Suprapubic skin (tissue), 4 donors: ENCODE measurements around the gene PEDS1. TPM values are rescaled to one million over a fixed set of nuclear protein-coding genes. Genes with fewer than 3 reads are reported as not detected.

ENCODE experiments used
- DNase-seq, 2 donors: peaks; one replicate each; pipeline ENCODE4 v3.0.0-alpha.2; 2019; ENCODE audit warnings: low spot score in 2 of 2
- H3K27ac ChIP-seq: fragments of 200-600 bp; sonication (generic); one replicate; pipeline ENCODE4 v1.5.1; 2019
- H3K27me3 ChIP-seq: fragments of 200-600 bp; sonication (generic); one replicate; pipeline ENCODE4 v1.5.1; 2019
- H3K36me3 ChIP-seq: fragments of 200-600 bp; sonication (generic); one replicate; pipeline ENCODE4 v1.5.1; 2019
- H3K4me1 ChIP-seq: fragments of 200-600 bp; sonication (generic); one replicate; pipeline ENCODE4 v1.5.1; 2019
- H3K4me3 ChIP-seq: fragments of 200-600 bp; sonication (generic); one replicate; pipeline ENCODE4 v1.5.1; 2019; ENCODE audit warnings: mild to moderate bottlenecking
- H3K9me3 ChIP-seq: fragments of 200-600 bp; sonication (generic); one replicate; pipeline ENCODE4 v1.5.1; 2019
- EP300 ChIP-seq: sonication (generic); formaldehyde crosslinking; IDR thresholded peaks from one replicate; pipeline ENCODE4 v1.6.1; 2017; ENCODE audit warnings: antibody characterized with exemption
- POLR2A ChIP-seq, 2 donors: fragments of 450-650 bp; IDR thresholded peaks; one replicate each; pipeline ENCODE4 v1.6.1; 2017; ENCODE audit warnings: antibody characterized with exemption in 2 of 2, mild to moderate bottlenecking in 2 of 2, moderate library complexity in 2 of 2
- POLR2AphosphoS5 ChIP-seq, 3 donors: sonication (generic); formaldehyde crosslinking; IDR thresholded peaks; one replicate each; pipeline ENCODE4 v1.6.1; 2017; ENCODE audit warnings: antibody characterized with exemption in 3 of 3
- WGBS: methylation state at CpG from one replicate; pipeline ENCODE4 v1.1.5; 2018; 5-methylcytosine and 5-hydroxymethylcytosine counted together
- total RNA-seq, 4 donors: library from RNA; depleted of rRNA; stranded (reverse); fragments of >200 nt; gene quantifications; one replicate each; pipeline ENCODE4 v1.1.0, GENCODE V29; 2016
- TF ChIP-seq, protein P1 (sequence below), 2 donors: fragments of 200-600 bp in 1 of 2; fragments of 450-650 bp in 1 of 2; sonication (generic) in 1 of 2; IDR thresholded peaks; one replicate each; pipeline ENCODE4 v1.5.1; 2016 to 2019; ENCODE audit warnings: antibody characterized with exemption in 2 of 2, mild to moderate bottlenecking in 1 of 2, moderate library complexity in 1 of 2

PEDS1 gene
- total RNA-seq, 4 donors from 2014 or later, result 30.5 to 82.2 (median 57.3) TPM

GRCh38 chr20:50192364-50193198 is 39.1 kb upstream of the PEDS1 start:
- DNase-seq, result peak; percentile 91 to 94
- Histone ChIP-seq H3K4me3 (peak overlapping the region; percentile 75), H3K36me3 (peaks cover 19% of the 10 kb centered on the region), H3K27ac (peak overlapping the region; percentile 96), H3K27me3 (no peaks in the 10 kb centered on the region), H3K9me3 (no peaks in the 10 kb centered on the region), H3K4me1 (peaks cover 30% of the 10 kb centered on the region)
- WGBS, result 3% methylated on average over 25 of the region's 25 CpGs
- TF ChIP-seq, protein P1, sequence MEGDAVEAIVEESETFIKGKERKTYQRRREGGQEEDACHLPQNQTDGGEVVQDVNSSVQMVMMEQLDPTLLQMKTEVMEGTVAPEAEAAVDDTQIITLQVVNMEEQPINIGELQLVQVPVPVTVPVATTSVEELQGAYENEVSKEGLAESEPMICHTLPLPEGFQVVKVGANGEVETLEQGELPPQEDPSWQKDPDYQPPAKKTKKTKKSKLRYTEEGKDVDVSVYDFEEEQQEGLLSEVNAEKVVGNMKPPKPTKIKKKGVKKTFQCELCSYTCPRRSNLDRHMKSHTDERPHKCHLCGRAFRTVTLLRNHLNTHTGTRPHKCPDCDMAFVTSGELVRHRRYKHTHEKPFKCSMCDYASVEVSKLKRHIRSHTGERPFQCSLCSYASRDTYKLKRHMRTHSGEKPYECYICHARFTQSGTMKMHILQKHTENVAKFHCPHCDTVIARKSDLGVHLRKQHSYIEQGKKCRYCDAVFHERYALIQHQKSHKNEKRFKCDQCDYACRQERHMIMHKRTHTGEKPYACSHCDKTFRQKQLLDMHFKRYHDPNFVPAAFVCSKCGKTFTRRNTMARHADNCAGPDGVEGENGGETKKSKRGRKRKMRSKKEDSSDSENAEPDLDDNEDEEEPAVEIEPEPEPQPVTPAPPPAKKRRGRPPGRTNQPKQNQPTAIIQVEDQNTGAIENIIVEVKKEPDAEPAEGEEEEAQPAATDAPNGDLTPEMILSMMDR (IDR thresholded peaks at IDR 0.05), result no peak
- TF ChIP-seq POLR2AphosphoS5 (IDR thresholded peaks at IDR 0.05), result peak in 2 of 3 donors; percentile 85 to 89

DNA sequence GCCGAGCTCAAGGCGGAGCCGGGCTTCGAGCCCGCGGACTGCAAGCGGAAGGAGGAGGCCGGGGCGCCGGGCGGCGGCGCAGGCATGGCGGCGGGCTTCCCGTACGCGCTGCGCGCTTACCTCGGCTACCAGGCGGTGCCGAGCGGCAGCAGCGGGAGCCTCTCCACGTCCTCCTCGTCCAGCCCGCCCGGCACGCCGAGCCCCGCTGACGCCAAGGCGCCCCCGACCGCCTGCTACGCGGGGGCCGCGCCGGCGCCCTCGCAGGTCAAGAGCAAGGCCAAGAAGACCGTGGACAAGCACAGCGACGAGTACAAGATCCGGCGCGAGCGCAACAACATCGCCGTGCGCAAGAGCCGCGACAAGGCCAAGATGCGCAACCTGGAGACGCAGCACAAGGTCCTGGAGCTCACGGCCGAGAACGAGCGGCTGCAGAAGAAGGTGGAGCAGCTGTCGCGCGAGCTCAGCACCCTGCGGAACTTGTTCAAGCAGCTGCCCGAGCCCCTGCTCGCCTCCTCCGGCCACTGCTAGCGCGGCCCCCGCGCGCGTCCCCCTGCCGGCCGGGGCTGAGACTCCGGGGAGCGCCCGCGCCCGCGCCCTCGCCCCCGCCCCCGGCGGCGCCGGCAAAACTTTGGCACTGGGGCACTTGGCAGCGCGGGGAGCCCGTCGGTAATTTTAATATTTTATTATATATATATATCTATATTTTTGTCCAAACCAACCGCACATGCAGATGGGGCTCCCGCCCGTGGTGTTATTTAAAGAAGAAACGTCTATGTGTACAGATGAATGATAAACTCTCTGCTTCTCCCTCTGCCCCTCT is 38.2 kb upstream of the PEDS1 start:
- Histone ChIP-seq H3K4me3 (peak overlapping the region; percentile 75), H3K27ac (peak overlapping the region; percentile 96), H3K36me3 (peaks cover 19% of the 10 kb centered on the region), H3K27me3 (no peaks in the 10 kb centered on the region), H3K9me3 (no peaks in the 10 kb centered on the region), H3K4me1 (peaks cover 38% of the 10 kb centered on the region)
- TF ChIP-seq POLR2AphosphoS5 (IDR thresholded peaks at IDR 0.05), result peak in 2 of 3 donors; percentile 57 to 59
- TF ChIP-seq, protein P1 (IDR thresholded peaks at IDR 0.05), result peak; percentile 52 to 53
- TF ChIP-seq POLR2A (IDR thresholded peaks at IDR 0.05), result no peak
- under 1% methylated on average over 40 of the region's 96 CpGs for WGBS
- DNase-seq, result peak in 1 of 2 donors; percentile 83

DNA sequence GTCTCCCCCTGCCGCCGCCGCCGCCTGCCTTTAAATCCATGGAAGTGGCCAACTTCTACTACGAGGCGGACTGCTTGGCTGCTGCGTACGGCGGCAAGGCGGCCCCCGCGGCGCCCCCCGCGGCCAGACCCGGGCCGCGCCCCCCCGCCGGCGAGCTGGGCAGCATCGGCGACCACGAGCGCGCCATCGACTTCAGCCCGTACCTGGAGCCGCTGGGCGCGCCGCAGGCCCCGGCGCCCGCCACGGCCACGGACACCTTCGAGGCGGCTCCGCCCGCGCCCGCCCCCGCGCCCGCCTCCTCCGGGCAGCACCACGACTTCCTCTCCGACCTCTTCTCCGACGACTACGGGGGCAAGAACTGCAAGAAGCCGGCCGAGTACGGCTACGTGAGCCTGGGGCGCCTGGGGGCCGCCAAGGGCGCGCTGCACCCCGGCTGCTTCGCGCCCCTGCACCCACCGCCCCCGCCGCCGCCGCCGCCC is 37.6 kb upstream of the PEDS1 start:
- 0% methylated on average over 4 of the region's 69 CpGs for WGBS
- peak overlapping the region; percentile 75 for H3K4me3 ChIP-seq
- H3K27me3 ChIP-seq, result no peaks in the 10 kb centered on the region
- no peaks in the 10 kb centered on the region for H3K9me3 ChIP-seq
- TF ChIP-seq POLR2A (IDR thresholded peaks at IDR 0.05), result no peak
- no peak for TF ChIP-seq POLR2AphosphoS5 (IDR thresholded peaks at IDR 0.05)
- TF ChIP-seq, protein P1 (IDR thresholded peaks at IDR 0.05), result no peak
- TF ChIP-seq EP300, result no peak
- peaks cover 45% of the 10 kb centered on the region for H3K4me1 ChIP-seq
- H3K27ac ChIP-seq, result peak overlapping the region; percentile 96
- peak in 1 of 2 donors; percentile 85 for DNase-seq
- peaks cover 19% of the 10 kb centered on the region for H3K36me3 ChIP-seq

- H3K27ac ChIP-seq, result peak within 1 kb of the TSS; percentile 96
- H3K36me3 ChIP-seq, result peaks cover 19% of the 10 kb centered on the region
- H3K4me3 ChIP-seq, result peak within 1 kb of the TSS; percentile 75
- WGBS, result 0% methylated on average over 6 of the region's 89 CpGs
- no peaks in the 10 kb centered on the region for H3K9me3 ChIP-seq
- peak; percentile 95 for DNase-seq
- peaks cover 45% of the 10 kb centered on the region for H3K4me1 ChIP-seq
- no peaks in the 10 kb centered on the region for H3K27me3 ChIP-seq
- peak; percentile 80 to 91 (median 90) for TF ChIP-seq POLR2AphosphoS5 (IDR thresholded peaks at IDR 0.05)
- TF ChIP-seq EP300, result no peak
- peak; percentile 98 to 99 for TF ChIP-seq POLR2A (IDR thresholded peaks at IDR 0.05)
- TF ChIP-seq, protein P1 (IDR thresholded peaks at IDR 0.05), result peak in 1 of 2 donors; percentile 84
These were observed 36.9 kb upstream of the PEDS1 start, which contains the start of gene CEBPB for GRCh38 chr20:50190251-50191064. Gene CEBPB, plus strand, starts transcription at chr20:50190830. Its CDS starts 204 bp downstream, at chr20:50191034.
